HepG2 (cell line): ENCODE results near the gene WDHD1. TPM values are rescaled to one million over a fixed set of nuclear protein-coding genes. Genes with fewer than 3 reads are reported as not detected.
A peak's percentile ranks its signal among the peaks of the same experiment; 100 is the strongest.

ENCODE experiments used
- CEBPG ChIP-seq: IDR thresholded peaks from 2 replicates; pipeline ENCODE4 v1.6.1; 2016
- CREB1 ChIP-seq, 2 experiments: fragments of 450-650 bp in 1 of 2; IDR thresholded peaks; 2 replicates each; pipeline ENCODE4 v1.6.1; 2016 to 2017; ENCODE audit warnings: control low read depth in 1 of 2, mild to moderate bottlenecking in 1 of 2, missing compliant biosample characterization in 1 of 2, missing genetic modification characterization in 1 of 2
- CREB3 ChIP-seq: sonication (generic); formaldehyde crosslinking; IDR thresholded peaks from 2 replicates; pipeline ENCODE4 v1.5.0; 2020; ENCODE audit warnings: missing genetic modification reagents
- ETS1 ChIP-seq: sonication (generic); formaldehyde crosslinking; IDR thresholded peaks from 2 replicates; pipeline ENCODE4 v1.4.0; 2020; ENCODE audit warnings: missing genetic modification reagents
- GABPB1 ChIP-seq: IDR thresholded peaks from 2 replicates; pipeline ENCODE4 v1.6.1; 2016; ENCODE audit warnings: mild to moderate bottlenecking, missing genetic modification reagents, moderate library complexity, missing compliant biosample characterization
- IRF2 ChIP-seq: IDR thresholded peaks from 2 replicates; pipeline ENCODE4 v1.6.1; 2018; ENCODE audit warnings: missing genetic modification reagents, missing compliant biosample characterization
- MED1 ChIP-seq: sonication (generic); formaldehyde crosslinking; IDR thresholded peaks from 2 replicates; pipeline ENCODE4 v1.4.0; 2020; ENCODE audit warnings: missing genetic modification reagents
- MXD4 ChIP-seq: IDR thresholded peaks from 2 replicates; pipeline ENCODE4 v1.6.1; 2016; ENCODE audit warnings: mild to moderate bottlenecking, missing biosample characterization, missing genetic modification reagents
- SIN3B ChIP-seq: fragments of 150-350 bp; IDR thresholded peaks from 2 replicates; pipeline ENCODE4 v1.6.1; 2014; ENCODE audit warnings: low read length
- SNAPC2 ChIP-seq: sonication (generic); formaldehyde crosslinking; IDR thresholded peaks from 2 replicates; pipeline ENCODE4 v1.8.1; 2022; ENCODE audit warnings: mild to moderate bottlenecking, missing genetic modification reagents
- TBX2 ChIP-seq: sonication (generic); formaldehyde crosslinking; IDR thresholded peaks from 2 replicates; pipeline ENCODE4 v1.5.0; 2020; ENCODE audit warnings: missing genetic modification reagents, mild to moderate bottlenecking, borderline replicate concordance
- YY1 ChIP-seq: IDR thresholded peaks from 2 replicates; pipeline ENCODE4 v1.6.1; 2011; ENCODE audit warnings: low read length, low read depth, moderate library complexity, mild to moderate bottlenecking; ENCODE audit not compliant: insufficient read depth, insufficient replicate concordance
- ZBTB1 ChIP-seq: sonication (generic); formaldehyde crosslinking; IDR thresholded peaks from 2 replicates; pipeline ENCODE4 v1.4.0; 2020; ENCODE audit warnings: missing genetic modification reagents, borderline replicate concordance
- ZBTB37 ChIP-seq: sonication (generic); formaldehyde crosslinking; IDR thresholded peaks from 2 replicates; pipeline ENCODE4 v1.4.0; 2020; ENCODE audit warnings: mild to moderate bottlenecking, missing genetic modification reagents
- ZFP91 ChIP-seq: sonication (generic); formaldehyde crosslinking; IDR thresholded peaks from 2 replicates; pipeline ENCODE4 v1.9.0; 2022; ENCODE audit warnings: missing genetic modification reagents, mild to moderate bottlenecking, borderline replicate concordance
- ZNF205 ChIP-seq: IDR thresholded peaks from 2 replicates; pipeline ENCODE4 v1.6.1; 2018; ENCODE audit warnings: missing biosample characterization, missing genetic modification reagents
- ZNF563 ChIP-seq: sonication (generic); formaldehyde crosslinking; IDR thresholded peaks from 2 replicates; pipeline ENCODE4 v1.8.0; 2022; ENCODE audit warnings: mild to moderate bottlenecking, moderate library complexity, missing genetic modification reagents
- ZNF646 ChIP-seq: sonication (generic); formaldehyde crosslinking; IDR thresholded peaks from 2 replicates; pipeline ENCODE4 v1.9.0; 2021; ENCODE audit warnings: mild to moderate bottlenecking, missing genetic modification reagents
- ZSCAN25 ChIP-seq: sonication (generic); formaldehyde crosslinking; IDR thresholded peaks from 2 replicates; pipeline ENCODE4 v1.8.0; 2022; ENCODE audit warnings: mild to moderate bottlenecking, missing genetic modification reagents
- polyA plus RNA-seq, 8 experiments: library from polyadenylated mRNA; depleted of rRNA in 3 of 8; stranded (reverse) in 7 of 8; unstranded in 1 of 8; fragments of >200 nt; fragmentation: Illumina TruSeq in 4 of 8; extraction: Trizol in 4 of 8; gene quantifications; 2 replicates each; pipeline versions ENCODE4 v1.2.1 to v1.2.3, GENCODE V29; 2011 to 2016; ENCODE audit warnings: low read depth in 4 of 8, missing spikeins in 1 of 8, mixed read lengths in 1 of 8; ENCODE audit not compliant: insufficient read depth in 1 of 8
- total RNA-seq, 5 experiments: library from RNA; depleted of rRNA; stranded (reverse); fragments of >200 nt; fragmentation: Illumina TruSeq; extraction: Trizol; gene quantifications; 2 replicates each; pipeline ENCODE4 v1.2.3, GENCODE V29; 2016; ENCODE audit warnings: low read depth in 1 of 5

Gene WDHD1
- total and polyA plus RNA-seq, 2 of the 13 experiments (the other 11 are each of a cell fraction or from before 2014, with no cell fraction given) = 5.5 to 27.5 TPM

GRCh38 chr14:54902143-54902520 lies 124.8 kb downstream of the WDHD1 start (continued):
- TF ChIP-seq ZBTB37 (CRISPR knock-in tag) (no peak), CREB3 (no peak), GABPB1 (CRISPR knock-in tag) (peak; percentile 87), SNAPC2 (peak; percentile 21; the same call in 1 of the 2 replicates), ZNF563 (no peak), CREB1 (IDR thresholded peaks at IDR 0.05) (no peak), CREB1 (CRISPR knock-in tag; IDR thresholded peaks at IDR 0.05) (no peak), MXD4 (CRISPR knock-in tag) (peak; percentile 54; the same call in 1 of the 2 replicates), ZNF646 (no peak), YY1 (peak; percentile 23), ETS1 (CRISPR knock-in tag) (0 out of 2 replicates have a peak, but pooled peaks have one; percentile 45), ZBTB1 (CRISPR knock-in tag) (no peak), CEBPG (CRISPR knock-in tag) (peak; percentile 76), IRF2 (no peak), ZFP91 (CRISPR knock-in tag) (peak; percentile 51; the same call in 1 of the 2 replicates), ZNF205 (CRISPR knock-in tag) (0 out of 2 replicates have a peak, but pooled peaks have one; percentile 25), SIN3B (no peak), MED1 (CRISPR knock-in tag) (no peak; the same call in 1 of the 2 replicates), ZSCAN25 (no peak), TBX2 (CRISPR knock-in tag) (peak; percentile 46; the same call in 1 of the 2 replicates)
